Body of pancreas (tissue), 4 donors: Measurements from ENCODE around the gene NAB2.
"Not testable (repeated sequence)": the region's sequence is repeated elsewhere in the genome, so short reads cannot be mapped to it uniquely, and the experiment has no call there.

Experiments used
- POLR2A ChIP-seq, 3 donors: fragments of 450-650 bp; IDR thresholded peaks; one replicate each; pipeline ENCODE4 v1.6.1; 2016; ENCODE audit warnings: antibody characterized with exemption in 3 of 3, mild to moderate bottlenecking in 2 of 3
- TF ChIP-seq, protein P1 (sequence below), 7 experiments: fragments of 450-650 bp in 4 of 7; fragments of 200-600 bp in 3 of 7; sonication (generic) in 3 of 7; IDR thresholded peaks; one replicate each; pipeline ENCODE4 v1.5.1; 2016 to 2019; ENCODE audit warnings: antibody characterized with exemption in 7 of 7

DNA sequence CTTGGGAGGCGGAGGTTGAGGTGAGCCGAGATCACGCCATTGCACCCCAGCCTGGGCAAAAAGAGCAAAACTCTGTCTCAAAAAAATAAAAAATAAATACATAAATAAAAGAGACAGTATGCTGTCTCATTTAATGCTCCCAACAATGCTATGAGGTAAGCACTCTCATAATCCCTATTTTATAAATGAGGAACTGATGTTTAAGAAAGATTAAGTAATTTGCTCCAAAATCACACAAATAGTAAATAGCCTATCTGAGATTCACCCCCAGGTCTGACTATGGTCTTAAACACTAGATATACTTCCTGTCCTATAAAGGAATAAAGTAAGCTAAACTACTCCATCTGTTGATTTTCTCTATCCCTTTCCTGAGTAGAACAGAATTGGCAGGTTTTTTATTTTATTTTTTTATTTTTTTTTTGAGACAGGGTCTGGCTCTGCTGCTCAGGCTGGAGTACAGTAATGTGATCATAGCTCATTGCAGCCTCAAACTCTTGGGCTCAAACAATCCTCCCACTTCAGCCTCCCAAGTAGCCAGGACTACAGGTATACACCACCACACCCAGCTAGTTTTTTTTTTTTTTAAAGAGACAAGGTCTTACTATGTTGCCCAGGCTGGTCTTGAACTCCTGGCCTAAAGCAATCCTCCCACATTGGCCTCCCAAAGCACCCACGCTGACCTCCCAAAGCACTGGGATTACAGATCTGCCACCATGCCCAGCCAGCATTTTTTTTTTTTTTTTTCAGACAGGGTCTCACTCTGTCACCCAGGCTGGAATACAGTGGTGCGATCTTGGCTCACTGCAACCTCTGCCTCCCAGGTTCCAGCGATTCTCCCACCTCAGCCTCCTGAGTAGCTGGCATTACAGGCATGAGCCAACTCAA, 15.1 kb upstream of the NAB2 start:
- not testable (repeated sequence) for TF ChIP-seq POLR2A (IDR thresholded peaks at IDR 0.05)
- TF ChIP-seq, protein P1, sequence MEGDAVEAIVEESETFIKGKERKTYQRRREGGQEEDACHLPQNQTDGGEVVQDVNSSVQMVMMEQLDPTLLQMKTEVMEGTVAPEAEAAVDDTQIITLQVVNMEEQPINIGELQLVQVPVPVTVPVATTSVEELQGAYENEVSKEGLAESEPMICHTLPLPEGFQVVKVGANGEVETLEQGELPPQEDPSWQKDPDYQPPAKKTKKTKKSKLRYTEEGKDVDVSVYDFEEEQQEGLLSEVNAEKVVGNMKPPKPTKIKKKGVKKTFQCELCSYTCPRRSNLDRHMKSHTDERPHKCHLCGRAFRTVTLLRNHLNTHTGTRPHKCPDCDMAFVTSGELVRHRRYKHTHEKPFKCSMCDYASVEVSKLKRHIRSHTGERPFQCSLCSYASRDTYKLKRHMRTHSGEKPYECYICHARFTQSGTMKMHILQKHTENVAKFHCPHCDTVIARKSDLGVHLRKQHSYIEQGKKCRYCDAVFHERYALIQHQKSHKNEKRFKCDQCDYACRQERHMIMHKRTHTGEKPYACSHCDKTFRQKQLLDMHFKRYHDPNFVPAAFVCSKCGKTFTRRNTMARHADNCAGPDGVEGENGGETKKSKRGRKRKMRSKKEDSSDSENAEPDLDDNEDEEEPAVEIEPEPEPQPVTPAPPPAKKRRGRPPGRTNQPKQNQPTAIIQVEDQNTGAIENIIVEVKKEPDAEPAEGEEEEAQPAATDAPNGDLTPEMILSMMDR (IDR thresholded peaks at IDR 0.05): not testable (repeated sequence)
